Liver (tissue), 3 donors: ENCODE measurements around the gene SYT15.

Experiments
- GABPA ChIP-seq, 2 donors: IDR thresholded peaks in 1 of 2; conservative IDR thresholded peaks in 1 of 2; 2 replicates each; pipeline ENCODE4 v1.6.1; 2016; ENCODE audit warnings: antibody characterized with exemption in 2 of 2, mild to moderate bottlenecking in 1 of 2, moderate library complexity in 1 of 2
- JUND ChIP-seq, 2 donors: IDR thresholded peaks; 2 replicates each; pipeline ENCODE4 v1.6.1; 2016; ENCODE audit warnings: antibody characterized with exemption in 2 of 2
- MAX ChIP-seq: IDR thresholded peaks from 2 replicates; pipeline ENCODE4 v1.6.1; 2016; ENCODE audit warnings: antibody characterized with exemption
- RAD21 ChIP-seq, 2 donors: IDR thresholded peaks; 2 replicates each; pipeline ENCODE4 v1.6.1; 2016; ENCODE audit warnings: antibody characterized with exemption in 2 of 2, mild to moderate bottlenecking in 2 of 2
- REST ChIP-seq: IDR thresholded peaks from 2 replicates; pipeline ENCODE4 v1.6.1; 2016; ENCODE audit warnings: antibody characterized with exemption, mild to moderate bottlenecking
- TAF1 ChIP-seq: conservative IDR thresholded peaks from 2 replicates; pipeline ENCODE4 v1.6.1; 2016; ENCODE audit warnings: antibody characterized with exemption, mild to moderate bottlenecking
- YY1 ChIP-seq: IDR thresholded peaks from 2 replicates; pipeline ENCODE4 v1.6.1; 2016; ENCODE audit warnings: antibody characterized with exemption, mild to moderate bottlenecking
- TF ChIP-seq, protein P1 (sequence below): fragments of 150-350 bp; IDR thresholded peaks from 2 replicates; pipeline ENCODE4 v1.5.1; 2017; ENCODE audit warnings: improper control_type of control experiment, low read depth, low read length; ENCODE audit not compliant: missing input control
- TF ChIP-seq, protein P2 (sequence below): IDR thresholded peaks from 2 replicates; pipeline ENCODE4 v1.6.1; 2016; ENCODE audit warnings: antibody characterized with exemption
- TF ChIP-seq, protein P3 (sequence below): IDR thresholded peaks from 2 replicates; pipeline ENCODE4 v1.6.1; 2016; ENCODE audit warnings: antibody characterized with exemption
- donor health status: healthy.
- donor health status: healthy.

DNA sequence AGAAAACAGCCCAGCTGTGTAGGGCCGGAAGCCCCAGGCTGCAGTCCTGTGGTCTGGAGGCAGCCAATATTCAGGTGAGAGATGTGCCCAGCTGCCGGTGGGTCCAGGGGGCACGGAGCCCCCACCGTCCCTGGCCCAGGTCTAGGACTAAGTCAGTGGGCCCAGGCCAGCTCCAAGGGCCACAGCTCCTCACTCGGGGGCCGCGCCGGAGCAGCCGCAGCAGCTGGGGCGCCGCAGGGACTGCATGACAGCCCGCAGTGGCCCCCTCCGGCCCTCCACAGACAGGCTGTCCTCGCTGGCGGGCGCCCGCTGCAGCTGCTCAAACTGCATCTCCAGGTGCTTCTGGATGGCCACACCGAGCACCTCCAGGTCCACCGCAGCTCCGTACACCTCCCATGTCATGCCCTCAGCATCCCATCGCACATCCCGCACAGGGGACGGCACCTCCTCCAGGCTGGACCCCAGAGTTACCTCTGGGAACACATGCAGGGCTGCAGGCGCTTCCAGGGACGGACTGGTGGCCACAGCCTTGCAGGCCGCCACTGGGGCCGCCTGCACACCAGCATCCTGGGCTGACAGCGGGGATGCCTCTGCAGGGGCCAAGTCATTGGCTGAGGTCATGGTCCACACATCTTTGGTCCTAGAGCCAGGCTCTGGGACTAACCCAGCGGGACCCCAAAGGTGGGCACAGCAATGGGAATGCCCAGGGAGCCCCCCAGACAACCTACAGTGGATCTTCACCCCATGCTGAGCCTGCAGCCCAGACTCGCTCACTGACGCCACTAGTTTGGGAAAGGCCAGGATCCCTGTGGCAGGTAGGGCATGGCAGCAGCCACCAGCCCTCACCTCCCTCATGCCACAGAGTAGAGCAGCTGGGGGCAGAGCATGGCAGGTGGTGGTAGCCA lies 29.5 kb upstream of the SYT15 start:
- TF ChIP-seq, protein P1, sequence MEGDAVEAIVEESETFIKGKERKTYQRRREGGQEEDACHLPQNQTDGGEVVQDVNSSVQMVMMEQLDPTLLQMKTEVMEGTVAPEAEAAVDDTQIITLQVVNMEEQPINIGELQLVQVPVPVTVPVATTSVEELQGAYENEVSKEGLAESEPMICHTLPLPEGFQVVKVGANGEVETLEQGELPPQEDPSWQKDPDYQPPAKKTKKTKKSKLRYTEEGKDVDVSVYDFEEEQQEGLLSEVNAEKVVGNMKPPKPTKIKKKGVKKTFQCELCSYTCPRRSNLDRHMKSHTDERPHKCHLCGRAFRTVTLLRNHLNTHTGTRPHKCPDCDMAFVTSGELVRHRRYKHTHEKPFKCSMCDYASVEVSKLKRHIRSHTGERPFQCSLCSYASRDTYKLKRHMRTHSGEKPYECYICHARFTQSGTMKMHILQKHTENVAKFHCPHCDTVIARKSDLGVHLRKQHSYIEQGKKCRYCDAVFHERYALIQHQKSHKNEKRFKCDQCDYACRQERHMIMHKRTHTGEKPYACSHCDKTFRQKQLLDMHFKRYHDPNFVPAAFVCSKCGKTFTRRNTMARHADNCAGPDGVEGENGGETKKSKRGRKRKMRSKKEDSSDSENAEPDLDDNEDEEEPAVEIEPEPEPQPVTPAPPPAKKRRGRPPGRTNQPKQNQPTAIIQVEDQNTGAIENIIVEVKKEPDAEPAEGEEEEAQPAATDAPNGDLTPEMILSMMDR = no peak
- TF ChIP-seq MAX (no peak), GABPA (IDR thresholded peaks at IDR 0.05 in 1 of 2, conservative IDR thresholded peaks at IDR 0.05 in 1 of 2) (no peak), REST (no peak), TAF1 (no peak), RAD21 (IDR thresholded peaks at IDR 0.05) (no peak), YY1 (no peak), JUND (IDR thresholded peaks at IDR 0.05) (no peak)
- TF ChIP-seq, protein P2, sequence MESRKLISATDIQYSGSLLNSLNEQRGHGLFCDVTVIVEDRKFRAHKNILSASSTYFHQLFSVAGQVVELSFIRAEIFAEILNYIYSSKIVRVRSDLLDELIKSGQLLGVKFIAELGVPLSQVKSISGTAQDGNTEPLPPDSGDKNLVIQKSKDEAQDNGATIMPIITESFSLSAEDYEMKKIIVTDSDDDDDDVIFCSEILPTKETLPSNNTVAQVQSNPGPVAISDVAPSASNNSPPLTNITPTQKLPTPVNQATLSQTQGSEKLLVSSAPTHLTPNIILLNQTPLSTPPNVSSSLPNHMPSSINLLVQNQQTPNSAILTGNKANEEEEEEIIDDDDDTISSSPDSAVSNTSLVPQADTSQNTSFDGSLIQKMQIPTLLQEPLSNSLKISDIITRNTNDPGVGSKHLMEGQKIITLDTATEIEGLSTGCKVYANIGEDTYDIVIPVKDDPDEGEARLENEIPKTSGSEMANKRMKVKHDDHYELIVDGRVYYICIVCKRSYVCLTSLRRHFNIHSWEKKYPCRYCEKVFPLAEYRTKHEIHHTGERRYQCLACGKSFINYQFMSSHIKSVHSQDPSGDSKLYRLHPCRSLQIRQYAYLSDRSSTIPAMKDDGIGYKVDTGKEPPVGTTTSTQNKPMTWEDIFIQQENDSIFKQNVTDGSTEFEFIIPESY = no peak
- TF ChIP-seq, protein P3, sequence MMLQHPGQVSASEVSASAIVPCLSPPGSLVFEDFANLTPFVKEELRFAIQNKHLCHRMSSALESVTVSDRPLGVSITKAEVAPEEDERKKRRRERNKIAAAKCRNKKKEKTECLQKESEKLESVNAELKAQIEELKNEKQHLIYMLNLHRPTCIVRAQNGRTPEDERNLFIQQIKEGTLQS = no peak
